H9 (cell line): ENCODE data around the gene NHSL1. TPM values are rescaled to one million over a fixed set of nuclear protein-coding genes. Genes with fewer than 3 reads are reported as not detected.

Experiments used
- DNase-seq: peaks from one replicate; pipeline ENCODE4 v3.0.0-alpha.2; 2017
- H2AFZ ChIP-seq: one replicate; pipeline ENCODE4 v1.6.1; 2013; ENCODE audit warnings: mild to moderate bottlenecking, low read length, control low read depth, moderate library complexity
- H2AK5ac ChIP-seq: 2 replicates; pipeline ENCODE4 v1.6.1; 2013; ENCODE audit warnings: low read length, control low read depth, mixed read lengths; ENCODE audit not compliant: insufficient read length
- H2BK120ac ChIP-seq: one replicate; pipeline ENCODE4 v1.6.1; 2013; ENCODE audit warnings: low read depth, mild to moderate bottlenecking, low read length, control low read depth, inconsistent platforms; ENCODE audit not compliant: poor library complexity, severe bottlenecking
- H2BK12ac ChIP-seq: 2 replicates; pipeline ENCODE4 v1.6.1; 2013; ENCODE audit warnings: low read length, control low read depth, mixed read lengths, low read depth; ENCODE audit not compliant: insufficient read length
- H2BK15ac ChIP-seq: 2 replicates; pipeline ENCODE4 v1.6.1; 2013; ENCODE audit warnings: low read depth, low read length, control low read depth
- H2BK20ac ChIP-seq: one replicate; pipeline ENCODE4 v1.6.1; 2013; ENCODE audit warnings: low read depth, mild to moderate bottlenecking, low read length, control low read depth, inconsistent platforms; ENCODE audit not compliant: poor library complexity, severe bottlenecking
- H2BK5ac ChIP-seq: 2 replicates; pipeline ENCODE4 v1.6.1; 2013; ENCODE audit warnings: low read length, control low read depth, mixed read lengths; ENCODE audit not compliant: insufficient read length
- H3K14ac ChIP-seq: 2 replicates; pipeline ENCODE4 v1.6.1; 2013; ENCODE audit warnings: low read length, control low read depth; ENCODE audit not compliant: insufficient read depth
- H3K18ac ChIP-seq: 2 replicates; pipeline ENCODE4 v1.6.1; 2013; ENCODE audit warnings: low read depth, mild to moderate bottlenecking, mixed read lengths, low read length, control low read depth; ENCODE audit not compliant: insufficient read length
- H3K23ac ChIP-seq: 2 replicates; pipeline ENCODE4 v1.6.1; 2013; ENCODE audit warnings: low read length, control low read depth, mixed read lengths, low read depth; ENCODE audit not compliant: insufficient read length
- H3K23me2 ChIP-seq: 2 replicates; pipeline ENCODE4 v1.6.1; 2013; ENCODE audit warnings: low read depth, mild to moderate bottlenecking, mixed read lengths, low read length, control low read depth; ENCODE audit not compliant: insufficient read length, poor library complexity, severe bottlenecking
- H3K27ac ChIP-seq: 2 replicates; pipeline ENCODE4 v1.5.1; 2013; ENCODE audit warnings: low read length, control low read depth, mixed read lengths, low read depth; ENCODE audit not compliant: insufficient read length
- H3K27me3 ChIP-seq: 2 replicates; pipeline ENCODE4 v1.6.1; 2013; ENCODE audit warnings: low read length, control low read depth, inconsistent platforms; ENCODE audit not compliant: insufficient read depth
- H3K4ac ChIP-seq: 2 replicates; pipeline ENCODE4 v1.6.1; 2013; ENCODE audit warnings: low read depth, mild to moderate bottlenecking, control low read depth, inconsistent platforms, low read length, moderate library complexity
- H3K4me1 ChIP-seq: 2 replicates; pipeline ENCODE4 v1.6.1; 2013; ENCODE audit warnings: low read length, control low read depth, inconsistent platforms; ENCODE audit not compliant: insufficient read depth
- H3K4me2 ChIP-seq: 2 replicates; pipeline ENCODE4 v1.6.1; 2013; ENCODE audit warnings: low read length, control low read depth, mixed read lengths; ENCODE audit not compliant: insufficient read length, insufficient read depth
- H3K56ac ChIP-seq: 2 replicates; pipeline ENCODE4 v1.6.1; 2013; ENCODE audit warnings: low read depth, mild to moderate bottlenecking, mixed read lengths, low read length, control low read depth; ENCODE audit not compliant: insufficient read length
- H3K79me1 ChIP-seq: 2 replicates; pipeline ENCODE4 v1.6.1; 2013; ENCODE audit warnings: low read depth, mild to moderate bottlenecking, moderate library complexity, low read length, control low read depth, inconsistent platforms; ENCODE audit not compliant: insufficient read depth, poor library complexity, severe bottlenecking
- H3K79me2 ChIP-seq: 2 replicates; pipeline ENCODE4 v1.6.1; 2013; ENCODE audit warnings: low read length, control low read depth, inconsistent platforms; ENCODE audit not compliant: insufficient read depth
- H3K9ac ChIP-seq: 2 replicates; pipeline ENCODE4 v1.6.1; 2013; ENCODE audit warnings: low read length, control low read depth, mixed read lengths; ENCODE audit not compliant: insufficient read length; ENCODE audit errors: extremely low read depth
- H3K9me3 ChIP-seq: one replicate; pipeline ENCODE4 v1.6.1; 2013; ENCODE audit warnings: low read depth, low read length, inconsistent platforms; ENCODE audit not compliant: control insufficient read depth
- H3T11ph ChIP-seq: one replicate; pipeline ENCODE4 v1.6.1; 2013; ENCODE audit warnings: mild to moderate bottlenecking, low read length, control low read depth, inconsistent platforms
- H4K20me1 ChIP-seq: one replicate; pipeline ENCODE4 v1.6.1; 2013; ENCODE audit not compliant: control insufficient read depth, insufficient read length, insufficient read depth
- H4K5ac ChIP-seq: 2 replicates; pipeline ENCODE4 v1.6.1; 2013; ENCODE audit warnings: low read depth, mild to moderate bottlenecking, mixed read lengths, low read length, control low read depth; ENCODE audit not compliant: insufficient read length
- H4K8ac ChIP-seq: replicated peaks from 2 replicates; pipeline ENCODE4 v1.6.1; 2013; ENCODE audit warnings: low read length, control low read depth, mixed read lengths, low read depth; ENCODE audit not compliant: insufficient read length
- H4K91ac ChIP-seq: 2 replicates; pipeline ENCODE4 v1.6.1; 2013; ENCODE audit warnings: low read depth, mild to moderate bottlenecking, moderate library complexity, mixed read lengths, low read length, control low read depth; ENCODE audit not compliant: insufficient read length
- H3K27ac Mint-ChIP-seq, 3 experiments: 2 replicates in 2 of 3; 3 replicates in 1 of 3; pipeline ENCODE4 v1.8.0; 2020 to 2021; ENCODE audit warnings: mixed read lengths in 3 of 3, mild to moderate bottlenecking in 1 of 3, moderate library complexity in 1 of 3
- H3K27me3 Mint-ChIP-seq: 2 replicates; pipeline ENCODE4 v1.8.0; 2021; ENCODE audit warnings: low read depth, mild to moderate bottlenecking, moderate library complexity, mixed read lengths
- H3K36me3 Mint-ChIP-seq, 3 experiments: 2 replicates in 2 of 3; 3 replicates in 1 of 3; pipeline ENCODE4 v1.8.0; 2020 to 2021; ENCODE audit warnings: low read depth in 3 of 3, mixed read lengths in 3 of 3; ENCODE audit not compliant: insufficient read depth in 1 of 3
- H3K4me1 Mint-ChIP-seq, 2 experiments: 2 replicates each; pipeline ENCODE4 v1.8.0; 2020; ENCODE audit warnings: mixed read lengths in 2 of 2
- H3K4me3 Mint-ChIP-seq, 2 experiments: 2 replicates in 1 of 2; 3 replicates in 1 of 2; pipeline ENCODE4 v1.8.0; 2020 to 2021; ENCODE audit warnings: mild to moderate bottlenecking in 2 of 2, mixed read lengths in 2 of 2, moderate library complexity in 1 of 2
- H3K9me3 Mint-ChIP-seq, 2 experiments: 2 replicates in 1 of 2; 3 replicates in 1 of 2; pipeline ENCODE4 v1.8.0; 2020; ENCODE audit warnings: mild to moderate bottlenecking in 2 of 2, mixed read lengths in 2 of 2, moderate library complexity in 1 of 2
- WGBS: extraction: QIAGEN DNeasy Blood & Tissue Kit; methylation state at CpG from one replicate; pipeline ENCODE4 v1.1.7; 2013; ENCODE audit warnings: missing lambda C conversion rate, low lambda C conversion rate, mixed read lengths; ENCODE audit not compliant: insufficient read length; ENCODE audit errors: extremely low coverage; 5-methylcytosine and 5-hydroxymethylcytosine counted together
- total RNA-seq: library from RNA; stranded (reverse); gene quantifications from 2 replicates; pipeline ENCODE4 v1.2.1, GENCODE V29; 2021
- TF ChIP-seq, protein P1 (sequence below): fragments of 200-600 bp; sonication (generic); conservative IDR thresholded peaks from 3 replicates; pipeline ENCODE4 v1.8.0; 2021; ENCODE audit warnings: antibody characterized with exemption, mild to moderate bottlenecking

NHSL1 gene
- total RNA-seq, 1 experiment from 2014 or later = 28.7 TPM

DNA sequence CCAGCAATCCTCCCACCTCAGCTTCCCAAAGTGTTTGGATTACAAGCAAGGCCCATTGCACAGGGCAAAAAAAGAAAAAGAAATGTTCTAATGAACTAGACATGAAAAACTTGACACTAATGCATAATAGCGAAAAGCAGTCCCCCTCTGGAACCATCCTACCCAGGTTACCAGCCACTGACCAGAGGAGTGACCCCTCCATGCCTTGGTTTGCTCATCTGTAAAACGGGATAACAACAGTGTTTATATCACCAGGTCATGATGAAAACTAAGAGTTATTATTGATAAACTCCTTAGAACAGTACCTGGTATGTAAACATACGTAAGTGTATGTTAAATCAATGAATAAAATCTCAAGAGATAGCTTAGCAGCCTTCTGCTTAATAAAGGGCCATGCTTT is 3.3 kb upstream of the NHSL1 start:
- H3K56ac ChIP-seq = no peak overlapping the region
- H3K79me1 ChIP-seq = no peaks in the 10 kb centered on the region
- H2BK20ac ChIP-seq = no peak overlapping the region
- no peak overlapping the region for H3K27ac ChIP-seq
- H3K9ac ChIP-seq = no peak overlapping the region
- no peak for DNase-seq
- no peak overlapping the region for H4K5ac ChIP-seq
- H2BK15ac ChIP-seq = no peak overlapping the region
- no peak overlapping the region for H3K14ac ChIP-seq
- H3K4me1 Mint-ChIP-seq = peaks cover 55 to 59% of the 10 kb centered on the region in 2 experiments
- H3K36me3 Mint-ChIP-seq = no peaks in the 10 kb centered on the region
- H3T11ph ChIP-seq = no peak overlapping the region
- no peaks in the 10 kb centered on the region for H3K27me3 Mint-ChIP-seq
- no peaks in the 10 kb centered on the region for H4K20me1 ChIP-seq
- H2AFZ ChIP-seq = no peak overlapping the region
- no peak overlapping the region for H3K4me2 ChIP-seq
- H2BK12ac ChIP-seq = no peak overlapping the region
- H3K23me2 ChIP-seq = no peaks in the 10 kb centered on the region
- no peak overlapping the region for H2BK120ac ChIP-seq
- no peak overlapping the region for H3K23ac ChIP-seq
- TF ChIP-seq, protein P1, sequence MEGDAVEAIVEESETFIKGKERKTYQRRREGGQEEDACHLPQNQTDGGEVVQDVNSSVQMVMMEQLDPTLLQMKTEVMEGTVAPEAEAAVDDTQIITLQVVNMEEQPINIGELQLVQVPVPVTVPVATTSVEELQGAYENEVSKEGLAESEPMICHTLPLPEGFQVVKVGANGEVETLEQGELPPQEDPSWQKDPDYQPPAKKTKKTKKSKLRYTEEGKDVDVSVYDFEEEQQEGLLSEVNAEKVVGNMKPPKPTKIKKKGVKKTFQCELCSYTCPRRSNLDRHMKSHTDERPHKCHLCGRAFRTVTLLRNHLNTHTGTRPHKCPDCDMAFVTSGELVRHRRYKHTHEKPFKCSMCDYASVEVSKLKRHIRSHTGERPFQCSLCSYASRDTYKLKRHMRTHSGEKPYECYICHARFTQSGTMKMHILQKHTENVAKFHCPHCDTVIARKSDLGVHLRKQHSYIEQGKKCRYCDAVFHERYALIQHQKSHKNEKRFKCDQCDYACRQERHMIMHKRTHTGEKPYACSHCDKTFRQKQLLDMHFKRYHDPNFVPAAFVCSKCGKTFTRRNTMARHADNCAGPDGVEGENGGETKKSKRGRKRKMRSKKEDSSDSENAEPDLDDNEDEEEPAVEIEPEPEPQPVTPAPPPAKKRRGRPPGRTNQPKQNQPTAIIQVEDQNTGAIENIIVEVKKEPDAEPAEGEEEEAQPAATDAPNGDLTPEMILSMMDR = no peak
- no peaks in the 10 kb centered on the region for H3K9me3 ChIP-seq
- WGBS = no CpG with 5 or more reads among the region's 3 CpGs
- no peak overlapping the region for H3K27ac Mint-ChIP-seq
- no peaks in the 10 kb centered on the region for H3K9me3 Mint-ChIP-seq
- no peak overlapping the region for H2BK5ac ChIP-seq
- no peak overlapping the region for H4K8ac ChIP-seq
- peaks cover 14% of the 10 kb centered on the region for H3K4me1 ChIP-seq
- no peak overlapping the region for H3K4me3 Mint-ChIP-seq
- no peaks in the 10 kb centered on the region; the same call in 1 of the 2 replicates for H3K79me2 ChIP-seq
- H4K91ac ChIP-seq = no peak overlapping the region
- H2AK5ac ChIP-seq = no peak overlapping the region
- H3K4ac ChIP-seq = no peak overlapping the region
- H3K18ac ChIP-seq = no peak overlapping the region
- H3K27me3 ChIP-seq = no peaks in the 10 kb centered on the region
